HepG2 (cell line): ENCODE measurements around the gene MAT2A. TPM values are rescaled to one million over a fixed set of nuclear protein-coding genes. Genes with fewer than 3 reads are reported as not detected.

Experiments
- ASH2L ChIP-seq: fragments of 300-600, 200-600 bp; sonication (generic); IDR thresholded peaks from 2 replicates; pipeline ENCODE4 v1.7.0; 2017; ENCODE audit warnings: low read depth, mild to moderate bottlenecking, moderate library complexity, mixed read lengths, low read length; ENCODE audit not compliant: insufficient read length
- CAMTA2 ChIP-seq: sonication (generic); formaldehyde crosslinking; IDR thresholded peaks from 2 replicates; pipeline ENCODE4 v1.4.0; 2020; ENCODE audit warnings: mild to moderate bottlenecking, missing genetic modification reagents, borderline replicate concordance
- GMEB1 ChIP-seq: sonication (generic); formaldehyde crosslinking; IDR thresholded peaks from 2 replicates; pipeline ENCODE4 v1.5.1; 2020; ENCODE audit warnings: missing genetic modification reagents, mild to moderate bottlenecking, borderline replicate concordance
- IRF2 ChIP-seq: IDR thresholded peaks from 2 replicates; pipeline ENCODE4 v1.6.1; 2018; ENCODE audit warnings: missing genetic modification reagents, missing compliant biosample characterization
- MAF1 ChIP-seq: sonication (generic); formaldehyde crosslinking; IDR thresholded peaks from 2 replicates; pipeline ENCODE4 v1.5.0; 2020; ENCODE audit warnings: missing genetic modification reagents, borderline replicate concordance
- MEIS1 ChIP-seq: sonication (generic); formaldehyde crosslinking; IDR thresholded peaks from 2 replicates; pipeline ENCODE4 v1.9.0; 2021; ENCODE audit warnings: mild to moderate bottlenecking, missing genetic modification reagents, moderate library complexity, borderline replicate concordance
- MIER3 ChIP-seq: IDR thresholded peaks from 2 replicates; pipeline ENCODE4 v1.6.1; 2016; ENCODE audit warnings: missing compliant biosample characterization, borderline replicate concordance
- NCOA1 ChIP-seq: sonication (generic); formaldehyde crosslinking; IDR thresholded peaks from 2 replicates; pipeline ENCODE4 v1.9.0; 2021; ENCODE audit warnings: missing genetic modification reagents
- NFE2 ChIP-seq: sonication (generic); formaldehyde crosslinking; IDR thresholded peaks from 2 replicates; pipeline ENCODE4 v1.4.0; 2020; ENCODE audit warnings: missing genetic modification reagents
- PHF21A ChIP-seq: sonication (generic); formaldehyde crosslinking; IDR thresholded peaks from 2 replicates; pipeline ENCODE4 v1.5.0; 2020; ENCODE audit warnings: mild to moderate bottlenecking, missing genetic modification reagents
- RAD21 ChIP-seq: fragments of 450-650 bp; formaldehyde crosslinking; IDR thresholded peaks from 2 replicates; pipeline ENCODE4 v1.5.0; 2020; ENCODE audit warnings: mild to moderate bottlenecking
- TMF1 ChIP-seq: sonication (generic); formaldehyde crosslinking; IDR thresholded peaks from 2 replicates; pipeline ENCODE4 v1.8.1; 2022; ENCODE audit warnings: low read depth, missing genetic modification reagents
- U2AF1 ChIP-seq: fragments of 200-400 bp; formaldehyde crosslinking; optimal IDR thresholded peaks from 2 replicates; pipeline ENCODE3; 2017; ENCODE audit warnings: mild to moderate bottlenecking, low read depth, low read length
- ZNF235 ChIP-seq: sonication (generic); formaldehyde crosslinking; IDR thresholded peaks from 2 replicates; pipeline ENCODE4 v1.8.1; 2023; ENCODE audit warnings: mild to moderate bottlenecking, missing genetic modification reagents, borderline replicate concordance
- ZSCAN30 ChIP-seq: sonication (generic); formaldehyde crosslinking; IDR thresholded peaks from 2 replicates; pipeline ENCODE4 v1.5.0; 2020; ENCODE audit warnings: mild to moderate bottlenecking, missing genetic modification reagents
- polyA plus RNA-seq, 8 experiments: library from polyadenylated mRNA; depleted of rRNA in 3 of 8; stranded (reverse) in 7 of 8; unstranded in 1 of 8; fragments of >200 nt; fragmentation: Illumina TruSeq in 4 of 8; extraction: Trizol in 4 of 8; gene quantifications; 2 replicates each; pipeline versions ENCODE4 v1.2.1 to v1.2.3, GENCODE V29; 2011 to 2016; ENCODE audit warnings: low read depth in 4 of 8, missing spikeins in 1 of 8, mixed read lengths in 1 of 8; ENCODE audit not compliant: insufficient read depth in 1 of 8
- total RNA-seq, 5 experiments: library from RNA; depleted of rRNA; stranded (reverse); fragments of >200 nt; fragmentation: Illumina TruSeq; extraction: Trizol; gene quantifications; 2 replicates each; pipeline ENCODE4 v1.2.3, GENCODE V29; 2016; ENCODE audit warnings: low read depth in 1 of 5
- TF ChIP-seq, protein P1 (sequence below): fragments of 450-650 bp; IDR thresholded peaks from 2 replicates; pipeline ENCODE4 v1.6.1; 2016
- TF ChIP-seq, protein P2 (sequence below): sonication (generic); formaldehyde crosslinking; IDR thresholded peaks from 2 replicates; pipeline ENCODE4 v1.4.0; 2020; ENCODE audit warnings: missing genetic modification reagents
- TF ChIP-seq, protein P3 (sequence below): sonication (generic); formaldehyde crosslinking; IDR thresholded peaks from 2 replicates; pipeline ENCODE4 v1.4.0; 2020; ENCODE audit warnings: missing genetic modification reagents

Gene MAT2A
- total and polyA plus RNA-seq, 2 of the 13 experiments (the other 11 are each of a cell fraction or from before 2014, with no cell fraction given): 155 to 331 TPM

DNA sequence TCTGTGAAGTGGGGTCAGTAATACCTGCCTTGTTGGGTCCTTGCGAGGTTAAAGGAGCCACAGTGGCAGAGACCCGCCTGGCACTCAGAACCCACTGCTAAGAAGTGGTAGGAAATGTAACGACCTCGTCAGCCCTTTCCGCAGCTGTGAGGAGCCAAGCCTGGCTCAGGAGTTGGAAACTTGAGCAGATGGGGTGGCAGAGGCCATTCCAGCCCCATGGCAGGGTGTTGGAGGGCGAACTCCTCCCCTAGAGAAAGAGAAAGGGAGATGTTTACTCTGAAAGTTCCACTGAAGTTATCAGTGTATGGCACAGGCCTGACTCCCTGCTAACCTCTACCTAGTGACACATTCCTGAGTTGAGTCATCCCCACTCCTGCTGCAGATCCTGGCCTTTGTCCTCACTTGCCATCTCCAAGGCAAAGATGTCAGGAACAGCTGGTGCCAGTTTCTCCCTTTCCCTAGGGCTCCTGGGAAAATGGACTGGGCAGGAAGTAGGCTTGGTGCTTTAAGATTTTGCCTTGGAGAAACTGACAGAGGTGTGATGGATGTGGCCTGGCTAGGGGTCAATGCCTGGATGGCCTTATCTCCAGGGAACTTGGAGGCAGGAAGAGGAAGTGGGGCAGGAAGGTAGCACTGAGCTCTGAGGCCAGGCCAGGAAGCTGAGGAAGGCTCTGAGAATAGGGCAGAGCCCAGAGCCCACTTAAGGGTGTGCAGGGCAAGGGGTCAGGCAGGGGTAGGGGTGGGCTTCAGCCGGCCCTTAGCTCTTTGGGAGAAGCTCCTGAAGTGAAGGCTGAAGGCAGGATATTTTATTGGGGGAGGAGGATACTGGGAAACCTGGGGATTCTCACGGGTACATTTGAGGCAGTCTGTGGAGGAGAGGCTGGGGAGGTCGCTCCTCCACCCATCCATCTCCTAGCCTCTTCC is 46.2 kb downstream of the MAT2A start (continued):
- TF ChIP-seq ZNF235 (CRISPR knock-in tag) (no peak), ASH2L (peak; percentile 94), U2AF1 (peak; percentile 88), RAD21 (CRISPR knock-in tag) (no peak), ZSCAN30 (CRISPR knock-in tag) (0 out of 2 replicates have a peak, but pooled peaks have one; percentile 67), MIER3 (CRISPR knock-in tag) (peak; percentile 96; the same call in 1 of the 2 replicates), CAMTA2 (CRISPR knock-in tag) (no peak), MAF1 (CRISPR knock-in tag) (no peak), IRF2 (CRISPR knock-in tag) (peak; percentile 92), NCOA1 (CRISPR knock-in tag) (peak; percentile 74; the same call in 1 of the 2 replicates), TMF1 (no peak), PHF21A (CRISPR knock-in tag) (peak; percentile 83; the same call in 1 of the 2 replicates), MEIS1 (CRISPR knock-in tag) (0 out of 2 replicates have a peak, but pooled peaks have one; percentile 20), NFE2 (CRISPR knock-in tag) (no peak), GMEB1 (CRISPR knock-in tag) (peak; percentile 20; the same call in 1 of the 2 replicates)
- TF ChIP-seq, protein P1, sequence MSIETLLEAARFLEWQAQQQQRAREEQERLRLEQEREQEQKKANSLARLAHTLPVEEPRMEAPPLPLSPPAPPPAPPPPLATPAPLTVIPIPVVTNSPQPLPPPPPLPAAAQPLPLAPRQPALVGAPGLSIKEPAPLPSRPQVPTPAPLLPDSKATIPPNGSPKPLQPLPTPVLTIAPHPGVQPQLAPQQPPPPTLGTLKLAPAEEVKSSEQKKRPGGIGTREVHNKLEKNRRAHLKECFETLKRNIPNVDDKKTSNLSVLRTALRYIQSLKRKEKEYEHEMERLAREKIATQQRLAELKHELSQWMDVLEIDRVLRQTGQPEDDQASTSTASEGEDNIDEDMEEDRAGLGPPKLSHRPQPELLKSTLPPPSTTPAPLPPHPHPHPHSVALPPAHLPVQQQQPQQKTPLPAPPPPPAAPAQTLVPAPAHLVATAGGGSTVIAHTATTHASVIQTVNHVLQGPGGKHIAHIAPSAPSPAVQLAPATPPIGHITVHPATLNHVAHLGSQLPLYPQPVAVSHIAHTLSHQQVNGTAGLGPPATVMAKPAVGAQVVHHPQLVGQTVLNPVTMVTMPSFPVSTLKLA: 0 out of 2 replicates have a peak, but pooled peaks have one; percentile 22
- TF ChIP-seq, protein P2, sequence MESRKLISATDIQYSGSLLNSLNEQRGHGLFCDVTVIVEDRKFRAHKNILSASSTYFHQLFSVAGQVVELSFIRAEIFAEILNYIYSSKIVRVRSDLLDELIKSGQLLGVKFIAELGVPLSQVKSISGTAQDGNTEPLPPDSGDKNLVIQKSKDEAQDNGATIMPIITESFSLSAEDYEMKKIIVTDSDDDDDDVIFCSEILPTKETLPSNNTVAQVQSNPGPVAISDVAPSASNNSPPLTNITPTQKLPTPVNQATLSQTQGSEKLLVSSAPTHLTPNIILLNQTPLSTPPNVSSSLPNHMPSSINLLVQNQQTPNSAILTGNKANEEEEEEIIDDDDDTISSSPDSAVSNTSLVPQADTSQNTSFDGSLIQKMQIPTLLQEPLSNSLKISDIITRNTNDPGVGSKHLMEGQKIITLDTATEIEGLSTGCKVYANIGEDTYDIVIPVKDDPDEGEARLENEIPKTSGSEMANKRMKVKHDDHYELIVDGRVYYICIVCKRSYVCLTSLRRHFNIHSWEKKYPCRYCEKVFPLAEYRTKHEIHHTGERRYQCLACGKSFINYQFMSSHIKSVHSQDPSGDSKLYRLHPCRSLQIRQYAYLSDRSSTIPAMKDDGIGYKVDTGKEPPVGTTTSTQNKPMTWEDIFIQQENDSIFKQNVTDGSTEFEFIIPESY (CRISPR knock-in tag): no peak
- TF ChIP-seq, protein P3, sequence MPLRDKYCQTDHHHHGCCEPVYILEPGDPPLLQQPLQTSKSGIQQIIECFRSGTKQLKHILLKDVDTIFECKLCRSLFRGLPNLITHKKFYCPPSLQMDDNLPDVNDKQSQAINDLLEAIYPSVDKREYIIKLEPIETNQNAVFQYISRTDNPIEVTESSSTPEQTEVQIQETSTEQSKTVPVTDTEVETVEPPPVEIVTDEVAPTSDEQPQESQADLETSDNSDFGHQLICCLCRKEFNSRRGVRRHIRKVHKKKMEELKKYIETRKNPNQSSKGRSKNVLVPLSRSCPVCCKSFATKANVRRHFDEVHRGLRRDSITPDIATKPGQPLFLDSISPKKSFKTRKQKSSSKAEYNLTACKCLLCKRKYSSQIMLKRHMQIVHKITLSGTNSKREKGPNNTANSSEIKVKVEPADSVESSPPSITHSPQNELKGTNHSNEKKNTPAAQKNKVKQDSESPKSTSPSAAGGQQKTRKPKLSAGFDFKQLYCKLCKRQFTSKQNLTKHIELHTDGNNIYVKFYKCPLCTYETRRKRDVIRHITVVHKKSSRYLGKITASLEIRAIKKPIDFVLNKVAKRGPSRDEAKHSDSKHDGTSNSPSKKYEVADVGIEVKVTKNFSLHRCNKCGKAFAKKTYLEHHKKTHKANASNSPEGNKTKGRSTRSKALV (CRISPR knock-in tag): peak; percentile 83; the same call in 1 of the 2 replicates
